CD8-positive, alpha-beta memory T cell (primary cell): ENCODE measurements around the gene FFAR3. TPM values are rescaled to one million over a fixed set of nuclear protein-coding genes. Genes with fewer than 3 reads are reported as not detected.

Experiments used
- CTCF ChIA-PET: fragments of 350-600 bp; sonication (Branson Sonifier 250); formaldehyde crosslinking; loops from one replicate; lab custom pipeline; 2021; ENCODE audit warnings: antibody characterized with exemption; lab: Charles Lee
- POLR2A ChIA-PET: fragments of 350-600 bp; sonication (Branson Sonifier 250); formaldehyde crosslinking; loops from one replicate; lab custom pipeline; 2021; ENCODE audit warnings: antibody characterized with exemption; lab: Charles Lee
- DNase-seq, 5 donors: peaks; one replicate each; pipeline versions ENCODE4 v3.0.0 to v3.0.0-alpha.2; 2020 to 2022; ENCODE audit warnings: mixed read lengths in 1 of 5
- H3K27ac ChIP-seq: one replicate; pipeline ENCODE4 v1.7.0; 2013; ENCODE audit warnings: low read depth, mild to moderate bottlenecking, low read length, moderate library complexity
- H3K27me3 ChIP-seq: 2 replicates; pipeline ENCODE4 v1.7.0; 2013; ENCODE audit warnings: low read length, mild to moderate bottlenecking; ENCODE audit not compliant: insufficient read depth, poor library complexity, severe bottlenecking
- H3K36me3 ChIP-seq: 2 replicates; pipeline ENCODE4 v1.7.0; 2013; ENCODE audit warnings: mild to moderate bottlenecking, low read length, moderate library complexity; ENCODE audit not compliant: insufficient read depth
- H3K4me1 ChIP-seq: 2 replicates; pipeline ENCODE4 v1.7.0; 2013; ENCODE audit warnings: mild to moderate bottlenecking, low read length, moderate library complexity; ENCODE audit not compliant: insufficient read depth
- H3K4me3 ChIP-seq: 2 replicates; pipeline ENCODE4 v1.7.0; 2013; ENCODE audit warnings: mild to moderate bottlenecking, low read length
- H3K9me3 ChIP-seq: 2 replicates; pipeline ENCODE4 v1.7.0; 2013; ENCODE audit warnings: mild to moderate bottlenecking, low read length
- H3K27ac Mint-ChIP-seq, 8 donors: one replicate each; pipeline ENCODE4 v1.8.0; 2020 to 2021; ENCODE audit warnings: mixed read lengths in 8 of 8, mild to moderate bottlenecking in 6 of 8, inconsistent platforms in 3 of 8, moderate library complexity in 3 of 8
- H3K27me3 Mint-ChIP-seq, 2 donors: one replicate each; pipeline ENCODE4 v1.8.0; 2020 to 2021; ENCODE audit warnings: mixed read lengths in 2 of 2, mild to moderate bottlenecking in 1 of 2, moderate library complexity in 1 of 2
- H3K36me3 Mint-ChIP-seq, 3 donors: one replicate each; pipeline ENCODE4 v1.8.0; 2020 to 2021; ENCODE audit warnings: mixed read lengths in 3 of 3, inconsistent platforms in 1 of 3, mild to moderate bottlenecking in 1 of 3
- H3K4me1 Mint-ChIP-seq, 3 donors: one replicate each; pipeline ENCODE4 v1.8.0; 2020 to 2021; ENCODE audit warnings: mixed read lengths in 3 of 3, inconsistent platforms in 1 of 3, mild to moderate bottlenecking in 1 of 3
- H3K4me3 Mint-ChIP-seq, 7 donors: one replicate each; pipeline ENCODE4 v1.8.0; 2020 to 2021; ENCODE audit warnings: mixed read lengths in 7 of 7, mild to moderate bottlenecking in 6 of 7, moderate library complexity in 4 of 7, inconsistent platforms in 2 of 7
- H3K9me3 Mint-ChIP-seq, 5 donors: one replicate each; pipeline ENCODE4 v1.8.0; 2020 to 2022; ENCODE audit warnings: mixed read lengths in 5 of 5, mild to moderate bottlenecking in 3 of 5, moderate library complexity in 2 of 5, inconsistent platforms in 1 of 5
- polyA plus RNA-seq: library from polyadenylated mRNA; unstranded; fragments of 300-500 nt; fragmentation: Illumina TruSeq; gene quantifications from one replicate; pipeline ENCODE4 v1.2.3, GENCODE V29; 2021
- total RNA-seq, 2 experiments: library from RNA; stranded (reverse); gene quantifications; one replicate each; pipeline ENCODE4 v1.2.3, GENCODE V29; 2021

FFAR3 gene
- total and polyA plus RNA-seq, 3 experiments from 2014 or later = not detected

- Histone ChIP-seq H3K36me3 (no peaks in the 10 kb centered on the region), H3K27ac (no peak overlapping the region), H3K27me3 (no peaks in the 10 kb centered on the region), H3K4me3 (no peak overlapping the region), H3K9me3 (no peaks in the 10 kb centered on the region), H3K4me1 (no peaks in the 10 kb centered on the region)
- CTCF ChIA-PET = no interaction called here
- no peak for DNase-seq
- Mint-ChIP-seq H3K9me3 (no peaks in the 10 kb centered on the region), H3K27me3 (peaks cover 4 to 8% of the 10 kb centered on the region in 2 donors), H3K27ac (no peak overlapping the region), H3K36me3 (no peaks in the 10 kb centered on the region), H3K4me1 (peaks cover 2 to 5% (median 3%) of the 10 kb centered on the region in 3 donors), H3K4me3 (no peak overlapping the region)
- POLR2A ChIA-PET = no interaction called here
These were observed 44.2 kb upstream of the FFAR3 start for GRCh38 chr19:35314031-35314430.

GRCh38 chr19:35314858-35315470 is 43.3 kb upstream of the FFAR3 start:
- no peak overlapping the region for H3K27ac ChIP-seq
- Mint-ChIP-seq H3K4me1 (peaks cover 2 to 6% (median 3%) of the 10 kb centered on the region in 3 donors), H3K27me3 (peaks cover 4 to 8% of the 10 kb centered on the region in 2 donors), H3K9me3 (no peaks in the 10 kb centered on the region), H3K27ac (no peak overlapping the region), H3K4me3 (no peak overlapping the region), H3K36me3 (no peaks in the 10 kb centered on the region)
- no peaks in the 10 kb centered on the region for H3K36me3 ChIP-seq
- no peaks in the 10 kb centered on the region for H3K27me3 ChIP-seq
- H3K9me3 ChIP-seq = no peaks in the 10 kb centered on the region
- H3K4me1 ChIP-seq = no peaks in the 10 kb centered on the region
- DNase-seq = no peak
- POLR2A ChIA-PET = no interaction called here
- CTCF ChIA-PET = no interaction called here
- no peak overlapping the region for H3K4me3 ChIP-seq

GRCh38 chr19:35315883-35316282 is 42.4 kb upstream of the FFAR3 start:
- ChIA-PET POLR2A (no interaction called here), CTCF (no interaction called here)
- Mint-ChIP-seq H3K36me3 (no peaks in the 10 kb centered on the region), H3K9me3 (no peaks in the 10 kb centered on the region), H3K27me3 (peaks cover 5 to 6% of the 10 kb centered on the region in 2 donors), H3K27ac (no peak overlapping the region), H3K4me3 (no peak overlapping the region), H3K4me1 (peaks cover 2 to 6% (median 3%) of the 10 kb centered on the region in 3 donors)
- Histone ChIP-seq H3K9me3 (no peaks in the 10 kb centered on the region), H3K27ac (no peak overlapping the region), H3K27me3 (no peaks in the 10 kb centered on the region), H3K4me3 (no peak overlapping the region), H3K4me1 (no peaks in the 10 kb centered on the region), H3K36me3 (no peaks in the 10 kb centered on the region)
- DNase-seq = no peak

GRCh38 chr19:35316560-35316959 is 41.7 kb upstream of the FFAR3 start:
- Histone ChIP-seq H3K27me3 (no peaks in the 10 kb centered on the region), H3K4me1 (no peaks in the 10 kb centered on the region), H3K36me3 (no peaks in the 10 kb centered on the region), H3K9me3 (no peaks in the 10 kb centered on the region), H3K27ac (no peak overlapping the region), H3K4me3 (no peak overlapping the region)
- Mint-ChIP-seq H3K36me3 (no peaks in the 10 kb centered on the region), H3K4me3 (no peak overlapping the region), H3K4me1 (peaks cover 2 to 6% (median 3%) of the 10 kb centered on the region in 3 donors), H3K27ac (no peak overlapping the region), H3K9me3 (peaks cover 0 to 2% (median 0%) of the 10 kb centered on the region in 5 donors), H3K27me3 (peaks cover 5 to 7% of the 10 kb centered on the region in 2 donors)
- DNase-seq = no peak
- CTCF ChIA-PET = no interaction called here
- POLR2A ChIA-PET = no interaction called here

- H3K4me1 Mint-ChIP-seq = peaks cover 2 to 6% (median 3%) of the 10 kb centered on the region in 3 donors
- no peak overlapping the region for H3K4me3 Mint-ChIP-seq
- no peak for DNase-seq
- no peak overlapping the region for H3K27ac ChIP-seq
- H3K36me3 Mint-ChIP-seq = no peaks in the 10 kb centered on the region
- POLR2A ChIA-PET = no interaction called here
- no peaks in the 10 kb centered on the region for H3K4me1 ChIP-seq
- peak overlapping the region in 2 of 8 donors; percentile 47 to 89 for H3K27ac Mint-ChIP-seq
- no peaks in the 10 kb centered on the region for H3K9me3 ChIP-seq
- H3K27me3 ChIP-seq = no peaks in the 10 kb centered on the region
- no peaks in the 10 kb centered on the region for H3K36me3 ChIP-seq
- CTCF ChIA-PET = no interaction called here
- H3K9me3 Mint-ChIP-seq = peaks cover 0 to 9% (median 0%) of the 10 kb centered on the region in 5 donors
- peaks cover 8 to 9% of the 10 kb centered on the region in 2 donors for H3K27me3 Mint-ChIP-seq
- H3K4me3 ChIP-seq = no peak overlapping the region
These were observed 40.7 kb upstream of the FFAR3 start for GRCh38 chr19:35317464-35318043.

- H3K27ac Mint-ChIP-seq = peak overlapping the region in 1 of 8 donors; percentile 47
- H3K4me3 Mint-ChIP-seq = no peak overlapping the region
- H3K4me3 ChIP-seq = no peak overlapping the region
- peaks cover 2 to 6% (median 3%) of the 10 kb centered on the region in 3 donors for H3K4me1 Mint-ChIP-seq
- peaks cover 0 to 9% (median 0%) of the 10 kb centered on the region in 5 donors for H3K9me3 Mint-ChIP-seq
- no peaks in the 10 kb centered on the region for H3K36me3 ChIP-seq
- peaks cover 8 to 9% of the 10 kb centered on the region in 2 donors for H3K27me3 Mint-ChIP-seq
- ChIA-PET CTCF (interaction anchor here (1.2 kb wide), 1 partner anchor 26 kb away, joined by 3 read pairs; no protein-coding TSS in a partner anchor), POLR2A (no interaction called here)
- DNase-seq = no peak
- no peaks in the 10 kb centered on the region for H3K4me1 ChIP-seq
- H3K27ac ChIP-seq = peak overlapping the region; percentile 16
- H3K9me3 ChIP-seq = no peaks in the 10 kb centered on the region
- H3K27me3 ChIP-seq = no peaks in the 10 kb centered on the region
- H3K36me3 Mint-ChIP-seq = no peaks in the 10 kb centered on the region
These were observed 39.4 kb upstream of the FFAR3 start for GRCh38 chr19:35318679-35319448.

- Histone ChIP-seq H3K4me1 (no peaks in the 10 kb centered on the region), H3K36me3 (no peaks in the 10 kb centered on the region), H3K9me3 (no peaks in the 10 kb centered on the region), H3K27me3 (no peaks in the 10 kb centered on the region), H3K4me3 (no peak overlapping the region), H3K27ac (no peak overlapping the region)
- DNase-seq = no peak
- Mint-ChIP-seq H3K36me3 (no peaks in the 10 kb centered on the region), H3K9me3 (peaks cover 0 to 9% (median 0%) of the 10 kb centered on the region in 5 donors), H3K4me3 (no peak overlapping the region), H3K4me1 (peaks cover 2 to 6% (median 3%) of the 10 kb centered on the region in 3 donors), H3K27me3 (peaks cover 8 to 9% of the 10 kb centered on the region in 2 donors), H3K27ac (no peak overlapping the region)
- POLR2A ChIA-PET = no interaction called here
- CTCF ChIA-PET = interaction anchor here (1.2 kb wide), 1 partner anchor 24 kb away, joined by 3 read pairs; no protein-coding TSS in a partner anchor
These were observed 38.1 kb upstream of the FFAR3 start for GRCh38 chr19:35320065-35320713.
